Progenitor cell of endocrine pancreas (in vitro differentiated cells): ENCODE results near the gene EMC10. TPM values are rescaled to one million over a fixed set of nuclear protein-coding genes. Genes with fewer than 3 reads are reported as not detected.

Experiments
- DNase-seq: peaks from one replicate; pipeline ENCODE4 v3.0.0; 2021; ENCODE audit warnings: low spot score; ENCODE audit not compliant: unreplicated experiment
- H3K27ac Mint-ChIP-seq: 2 replicates; pipeline ENCODE4 v1.8.0; 2021; ENCODE audit warnings: mild to moderate bottlenecking, moderate library complexity, mixed read lengths
- H3K27me3 Mint-ChIP-seq: 2 replicates; pipeline ENCODE4 v1.8.0; 2021; ENCODE audit warnings: mixed read lengths
- H3K36me3 Mint-ChIP-seq: 2 replicates; pipeline ENCODE4 v1.8.0; 2022; ENCODE audit warnings: mixed read lengths; ENCODE audit not compliant: insufficient read depth
- H3K4me1 Mint-ChIP-seq: 2 replicates; pipeline ENCODE4 v1.8.0; 2021; ENCODE audit warnings: low read depth, mixed read lengths
- H3K4me3 Mint-ChIP-seq: 2 replicates; pipeline ENCODE4 v1.8.0; 2021; ENCODE audit warnings: low read depth, mild to moderate bottlenecking, moderate library complexity, mixed read lengths
- H3K9me3 Mint-ChIP-seq: 2 replicates; pipeline ENCODE4 v1.8.0; 2021; ENCODE audit warnings: low read depth, mixed read lengths
- CTCF ChIP-seq: fragments of 200-600 bp; sonication (generic); IDR thresholded peaks from one replicate; pipeline ENCODE4 v1.5.0; 2021; ENCODE audit warnings: antibody characterized with exemption, mild to moderate bottlenecking; ENCODE audit not compliant: unreplicated experiment
- total RNA-seq: library from RNA; stranded (reverse); gene quantifications from 2 replicates; pipeline ENCODE4 v1.2.1, GENCODE V29; 2021

The EMC10 gene
- total RNA-seq, 1 donor from 2014 or later, result 181 TPM

- no peak for DNase-seq
- Mint-ChIP-seq H3K27ac (no peak overlapping the region), H3K27me3 (no peaks in the 10 kb centered on the region), H3K4me3 (no peak overlapping the region), H3K36me3 (no peaks in the 10 kb centered on the region), H3K9me3 (no peaks in the 10 kb centered on the region), H3K4me1 (peaks cover 6% of the 10 kb centered on the region)
- no peak for TF ChIP-seq CTCF
These were observed 38.9 kb downstream of the EMC10 start for GRCh38 chr19:50515168-50515561.

- TF ChIP-seq CTCF, result no peak
- Mint-ChIP-seq H3K36me3 (no peaks in the 10 kb centered on the region), H3K27ac (no peak overlapping the region), H3K27me3 (no peaks in the 10 kb centered on the region), H3K4me3 (no peak overlapping the region), H3K9me3 (no peaks in the 10 kb centered on the region), H3K4me1 (peaks cover 2% of the 10 kb centered on the region)
- DNase-seq, result no peak
These were observed 40.1 kb downstream of the EMC10 start for GRCh38 chr19:50516456-50516855.

GRCh38 chr19:50516964-50517703, 40.8 kb downstream of the EMC10 start:
- Mint-ChIP-seq H3K27ac (no peak overlapping the region), H3K4me3 (no peak overlapping the region), H3K9me3 (no peaks in the 10 kb centered on the region), H3K4me1 (no peaks in the 10 kb centered on the region), H3K36me3 (no peaks in the 10 kb centered on the region), H3K27me3 (no peaks in the 10 kb centered on the region)
- TF ChIP-seq CTCF, result no peak
- no peak for DNase-seq

- no peak overlapping the region for H3K4me3 Mint-ChIP-seq
- TF ChIP-seq CTCF, result no peak
- no peaks in the 10 kb centered on the region for H3K4me1 Mint-ChIP-seq
- H3K27me3 Mint-ChIP-seq, result no peaks in the 10 kb centered on the region
- no peaks in the 10 kb centered on the region for H3K9me3 Mint-ChIP-seq
- no peaks in the 10 kb centered on the region for H3K36me3 Mint-ChIP-seq
- H3K27ac Mint-ChIP-seq, result no peak overlapping the region
- DNase-seq, result no peak
These were observed 41.4 kb downstream of the EMC10 start for GRCh38 chr19:50517704-50518075.

- no peak overlapping the region for H3K4me3 Mint-ChIP-seq
- H3K4me1 Mint-ChIP-seq, result no peaks in the 10 kb centered on the region
- no peaks in the 10 kb centered on the region for H3K27me3 Mint-ChIP-seq
- DNase-seq, result no peak
- H3K36me3 Mint-ChIP-seq, result no peaks in the 10 kb centered on the region
- H3K27ac Mint-ChIP-seq, result no peak overlapping the region
- H3K9me3 Mint-ChIP-seq, result no peaks in the 10 kb centered on the region
- TF ChIP-seq CTCF, result no peak
These were observed 42.0 kb downstream of the EMC10 start for GRCh38 chr19:50518091-50519005.
